GM12891 (cell line): ENCODE data around the gene CARM1.

Experiments used
- POLR2A ChIP-seq: IDR thresholded peaks from 2 replicates; pipeline ENCODE4 v1.6.1; 2011; ENCODE audit warnings: low read depth, low read length, control low read depth
- POLR2AphosphoS5 ChIP-seq: IDR thresholded peaks from 2 replicates; pipeline ENCODE4 v1.6.1; 2011; ENCODE audit warnings: low read depth, low read length, control low read depth
- SPI1 ChIP-seq: IDR thresholded peaks from 2 replicates; pipeline ENCODE4 v1.6.1; 2011; ENCODE audit warnings: low read depth, low read length, control low read depth
- TAF1 ChIP-seq: IDR thresholded peaks from 2 replicates; pipeline ENCODE4 v1.6.1; 2011; ENCODE audit warnings: low read depth, low read length, control low read depth

- TF ChIP-seq POLR2A (no peak), POLR2AphosphoS5 (no peak), SPI1 (no peak), TAF1 (no peak)
Measured at GRCh38 chr19:10874024-10874423, 2.7 kb downstream of the CARM1 start.
